Mesendoderm (in vitro differentiated cells): ENCODE measurements around the gene AIG1.

Experiments used
- DNase-seq: peaks from one replicate; pipeline ENCODE4 v3.0.0; 2013
- H2AK5ac ChIP-seq: 2 replicates; pipeline ENCODE4 v1.6.1; 2013; ENCODE audit warnings: low read length, inconsistent platforms
- H2BK120ac ChIP-seq: 2 replicates; pipeline ENCODE4 v1.6.1; 2013; ENCODE audit warnings: low read depth, mild to moderate bottlenecking, low read length, moderate library complexity, mixed read lengths
- H2BK15ac ChIP-seq: replicated peaks from 2 replicates; pipeline ENCODE4 v1.6.1; 2013; ENCODE audit warnings: low read depth, mild to moderate bottlenecking, moderate library complexity
- H2BK5ac ChIP-seq: 2 replicates; pipeline ENCODE4 v1.6.1; 2013; ENCODE audit warnings: low read length, inconsistent platforms
- H3K18ac ChIP-seq: 2 replicates; pipeline ENCODE4 v1.6.1; 2013; ENCODE audit warnings: mild to moderate bottlenecking, low read length, mixed read lengths
- H3K23ac ChIP-seq: one replicate; pipeline ENCODE4 v1.6.1; 2013; ENCODE audit warnings: low read length
- H3K27ac ChIP-seq: 2 replicates; pipeline ENCODE4 v1.5.1; 2013; ENCODE audit warnings: low read depth, mild to moderate bottlenecking, inconsistent platforms, low read length, moderate library complexity
- H3K27me3 ChIP-seq: 2 replicates; pipeline ENCODE4 v1.6.1; 2013; ENCODE audit warnings: low read length, control low read depth, mild to moderate bottlenecking, inconsistent platforms; ENCODE audit not compliant: insufficient read depth, poor library complexity
- H3K36me3 ChIP-seq: 2 replicates; pipeline ENCODE4 v1.6.1; 2013; ENCODE audit warnings: low read length, inconsistent platforms; ENCODE audit not compliant: control insufficient read depth, insufficient read depth
- H3K4ac ChIP-seq: one replicate; pipeline ENCODE4 v1.6.1; 2013; ENCODE audit warnings: low read depth, mild to moderate bottlenecking, low read length, moderate library complexity
- H3K4me1 ChIP-seq: 2 replicates; pipeline ENCODE4 v1.6.1; 2013; ENCODE audit warnings: low read depth, low read length, inconsistent platforms; ENCODE audit not compliant: control insufficient read depth
- H3K4me2 ChIP-seq: 2 replicates; pipeline ENCODE4 v1.6.1; 2013; ENCODE audit warnings: low read length
- H3K4me3 ChIP-seq: 2 replicates; pipeline ENCODE4 v1.5.1; 2013; ENCODE audit warnings: mild to moderate bottlenecking, low read length
- H3K56ac ChIP-seq: one replicate; pipeline ENCODE4 v1.6.1; 2013; ENCODE audit warnings: low read length
- H3K79me1 ChIP-seq: 2 replicates; pipeline ENCODE4 v1.6.1; 2013; ENCODE audit warnings: low read length, inconsistent platforms
- H3K79me2 ChIP-seq: 2 replicates; pipeline ENCODE4 v1.6.1; 2013; ENCODE audit warnings: mild to moderate bottlenecking, low read length; ENCODE audit not compliant: control insufficient read depth, insufficient read depth
- H3K9ac ChIP-seq: 2 replicates; pipeline ENCODE4 v1.6.1; 2013; ENCODE audit warnings: low read length, inconsistent platforms
- H4K5ac ChIP-seq: one replicate; pipeline ENCODE4 v1.6.1; 2013; ENCODE audit warnings: low read length
- H4K8ac ChIP-seq: one replicate; pipeline ENCODE4 v1.6.1; 2013; ENCODE audit warnings: low read depth, mild to moderate bottlenecking, control low read depth, low read length, moderate library complexity
- WGBS: extraction: QIAGEN DNeasy Blood & Tissue Kit; methylation state at CpG from one replicate; pipeline ENCODE4 v1.1.7; 2013; ENCODE audit warnings: low lambda C conversion rate, missing lambda C conversion rate; ENCODE audit not compliant: insufficient coverage; ENCODE audit errors: extremely low coverage; 5-methylcytosine and 5-hydroxymethylcytosine counted together

Gene AIG1

GRCh38 chr6:143191361-143191760 lies 130.7 kb downstream of the AIG1 start:
- Histone ChIP-seq H3K56ac (no peak overlapping the region), H3K4me3 (no peak overlapping the region), H3K27me3 (no peaks in the 10 kb centered on the region), H3K4me1 (no peaks in the 10 kb centered on the region), H3K36me3 (no peaks in the 10 kb centered on the region), H3K79me1 (no peaks in the 10 kb centered on the region), H3K9ac (no peak overlapping the region), H3K79me2 (no peaks in the 10 kb centered on the region), H3K4me2 (no peak overlapping the region), H2BK120ac (no peak overlapping the region), H4K5ac (no peak overlapping the region), H2BK5ac (no peak overlapping the region), H3K18ac (no peak overlapping the region), H2BK15ac (no peak overlapping the region), H3K4ac (no peak overlapping the region), H3K23ac (no peak overlapping the region), H4K8ac (no peak overlapping the region), H2AK5ac (no peak overlapping the region), H3K27ac (no peak overlapping the region)
- DNase-seq, result no peak

- Histone ChIP-seq H3K9ac (no peak overlapping the region), H3K4ac (no peak overlapping the region), H3K56ac (no peak overlapping the region), H3K79me2 (no peaks in the 10 kb centered on the region), H2BK120ac (no peak overlapping the region), H3K4me3 (no peak overlapping the region), H3K4me2 (no peak overlapping the region), H2BK15ac (no peak overlapping the region), H3K79me1 (no peaks in the 10 kb centered on the region), H3K27me3 (no peaks in the 10 kb centered on the region), H4K8ac (no peak overlapping the region), H2BK5ac (no peak overlapping the region), H3K27ac (no peak overlapping the region), H3K4me1 (no peaks in the 10 kb centered on the region), H3K23ac (no peak overlapping the region), H4K5ac (no peak overlapping the region), H3K18ac (no peak overlapping the region), H3K36me3 (no peaks in the 10 kb centered on the region), H2AK5ac (no peak overlapping the region)
- no peak for DNase-seq
Observed at GRCh38 chr6:143192766-143193165, 132.1 kb downstream of the AIG1 start.

- Histone ChIP-seq H3K4me3 (no peak overlapping the region), H4K5ac (no peak overlapping the region), H3K9ac (no peak overlapping the region), H2BK5ac (no peak overlapping the region), H3K27me3 (no peaks in the 10 kb centered on the region), H3K27ac (no peak overlapping the region), H3K36me3 (no peaks in the 10 kb centered on the region), H2BK15ac (no peak overlapping the region), H3K79me2 (no peaks in the 10 kb centered on the region), H3K4me1 (no peaks in the 10 kb centered on the region), H3K4me2 (no peak overlapping the region), H3K23ac (no peak overlapping the region), H3K56ac (no peak overlapping the region), H4K8ac (no peak overlapping the region), H2BK120ac (no peak overlapping the region), H3K79me1 (no peaks in the 10 kb centered on the region), H3K4ac (no peak overlapping the region), H2AK5ac (no peak overlapping the region), H3K18ac (no peak overlapping the region)
- WGBS, result no CpG with 5 or more reads among the region's 1 CpG
- DNase-seq, result no peak
Observed at GRCh38 chr6:143193571-143194094, 132.9 kb downstream of the AIG1 start.

GRCh38 chr6:143194095-143194589 lies 133.5 kb downstream of the AIG1 start:
- no peak overlapping the region for H3K27ac ChIP-seq
- H4K5ac ChIP-seq, result no peak overlapping the region
- H4K8ac ChIP-seq, result no peak overlapping the region
- no peak overlapping the region for H3K4ac ChIP-seq
- H3K79me2 ChIP-seq, result no peaks in the 10 kb centered on the region
- no peaks in the 10 kb centered on the region for H3K4me1 ChIP-seq
- no peak overlapping the region for H2BK15ac ChIP-seq
- H2BK120ac ChIP-seq, result no peak overlapping the region
- H3K18ac ChIP-seq, result no peak overlapping the region
- H3K4me3 ChIP-seq, result no peak overlapping the region
- H2BK5ac ChIP-seq, result no peak overlapping the region
- H3K36me3 ChIP-seq, result no peaks in the 10 kb centered on the region
- H3K4me2 ChIP-seq, result no peak overlapping the region
- H3K79me1 ChIP-seq, result no peaks in the 10 kb centered on the region
- H2AK5ac ChIP-seq, result no peak overlapping the region
- no peak overlapping the region for H3K56ac ChIP-seq
- H3K23ac ChIP-seq, result no peak overlapping the region
- DNase-seq, result no peak
- H3K27me3 ChIP-seq, result no peaks in the 10 kb centered on the region
- no CpG with 5 or more reads among the region's 9 CpGs for WGBS
- no peak overlapping the region for H3K9ac ChIP-seq

- Histone ChIP-seq H3K27ac (no peak overlapping the region), H3K56ac (no peak overlapping the region), H3K23ac (no peak overlapping the region), H3K4me2 (no peak overlapping the region), H3K36me3 (no peaks in the 10 kb centered on the region), H3K79me1 (no peaks in the 10 kb centered on the region), H3K4me3 (no peak overlapping the region), H4K5ac (no peak overlapping the region), H3K4me1 (no peaks in the 10 kb centered on the region), H3K18ac (no peak overlapping the region), H2AK5ac (no peak overlapping the region), H2BK5ac (no peak overlapping the region), H3K9ac (no peak overlapping the region), H3K79me2 (no peaks in the 10 kb centered on the region), H4K8ac (no peak overlapping the region), H3K4ac (no peak overlapping the region), H2BK120ac (no peak overlapping the region), H3K27me3 (no peaks in the 10 kb centered on the region), H2BK15ac (no peak overlapping the region)
- DNase-seq, result no peak
- no CpG with 5 or more reads among the region's 10 CpGs for WGBS
Observed at GRCh38 chr6:143195349-143195845, 134.7 kb downstream of the AIG1 start.

GRCh38 chr6:143196525-143197225 lies 136.0 kb downstream of the AIG1 start:
- Histone ChIP-seq H2BK5ac (no peak overlapping the region), H4K5ac (no peak overlapping the region), H3K4me2 (no peak overlapping the region), H3K4me1 (no peaks in the 10 kb centered on the region), H3K18ac (no peak overlapping the region), H2BK120ac (no peak overlapping the region), H3K36me3 (no peaks in the 10 kb centered on the region), H3K27me3 (no peaks in the 10 kb centered on the region), H3K79me1 (no peaks in the 10 kb centered on the region), H4K8ac (no peak overlapping the region), H2BK15ac (no peak overlapping the region), H3K9ac (no peak overlapping the region), H3K4me3 (no peak overlapping the region), H3K56ac (no peak overlapping the region), H3K79me2 (no peaks in the 10 kb centered on the region), H3K23ac (no peak overlapping the region), H2AK5ac (no peak overlapping the region), H3K4ac (no peak overlapping the region), H3K27ac (no peak overlapping the region)
- WGBS, result no CpG with 5 or more reads among the region's 5 CpGs
- DNase-seq, result no peak
